IMR-90 (cell line): ENCODE data around the gene SLC2A14. TPM values are rescaled to one million over a fixed set of nuclear protein-coding genes. Genes with fewer than 3 reads are reported as not detected.

Experiments used
- ATAC-seq: fragments of 200-7000 bp; cut with Tn5 transposase; 2 replicates; pipeline ENCODE4 v1.9.1; 2020; ENCODE audit warnings: low read depth, mild to moderate bottlenecking, moderate library complexity
- BruUV-seq: library from RNA; stranded (reverse); fragments of 400-500 nt; replicated peaks from 2 replicates; lab custom pipeline; 2021; lab: Mats Ljungman, UMichigan
- CTCF ChIA-PET: fragments of 300-600 bp; formaldehyde crosslinking; extraction: SDS; loops from one replicate; lab custom pipeline; 2021; ENCODE audit warnings: antibody characterized with exemption; lab: Yijun Ruan, JAX
- POLR2A ChIA-PET: fragments of 300-600 bp; sonication (Branson Sonifier 250); formaldehyde crosslinking; loops from one replicate; lab custom pipeline; 2022; ENCODE audit warnings: antibody characterized with exemption; ENCODE audit not compliant: unreplicated experiment; lab: Charles Lee
- DNase-seq: peaks from one replicate; pipeline ENCODE4 v3.0.0; 2013
- H2AFZ ChIP-seq: replicated peaks from 2 replicates; pipeline ENCODE3; 2013; ENCODE audit warnings: low read length, mild to moderate bottlenecking; ENCODE audit not compliant: poor library complexity
- H2AK5ac ChIP-seq: 2 replicates; pipeline ENCODE4 v1.6.1; 2013; ENCODE audit warnings: low read depth, low read length, inconsistent platforms
- H2AK9ac ChIP-seq: replicated peaks from 2 replicates; pipeline ENCODE3; 2013; ENCODE audit warnings: mild to moderate bottlenecking, low read depth, low read length, moderate library complexity; ENCODE audit not compliant: poor library complexity
- H2BK120ac ChIP-seq: 2 replicates; pipeline ENCODE4 v1.6.1; 2013; ENCODE audit warnings: low read depth, low read length, inconsistent platforms
- H2BK15ac ChIP-seq: 3 replicates; pipeline ENCODE4 v1.6.1; 2013; ENCODE audit warnings: low read depth, low read length, inconsistent platforms
- H2BK20ac ChIP-seq: 2 replicates; pipeline ENCODE4 v1.6.1; 2013; ENCODE audit warnings: low read depth, mild to moderate bottlenecking, inconsistent platforms, low read length, moderate library complexity
- H2BK5ac ChIP-seq: 2 replicates; pipeline ENCODE4 v1.6.1; 2013; ENCODE audit warnings: mild to moderate bottlenecking, low read depth, low read length, inconsistent platforms; ENCODE audit not compliant: poor library complexity, severe bottlenecking
- H3K14ac ChIP-seq: replicated peaks from 2 replicates; pipeline ENCODE4 v1.6.1; 2013; ENCODE audit warnings: low read depth, low read length, inconsistent platforms
- H3K18ac ChIP-seq: 2 replicates; pipeline ENCODE4 v1.6.1; 2013; ENCODE audit warnings: low read depth, low read length, control low read depth
- H3K23ac ChIP-seq: 2 replicates; pipeline ENCODE4 v1.6.1; 2013; ENCODE audit warnings: low read depth, low read length, inconsistent platforms
- H3K27ac ChIP-seq: 2 replicates; pipeline ENCODE4 v1.5.1; 2013; ENCODE audit warnings: mild to moderate bottlenecking, control low read depth, low read length; ENCODE audit not compliant: insufficient read depth
- H3K27me3 ChIP-seq: 2 replicates; pipeline ENCODE4 v1.6.1; 2013; ENCODE audit warnings: low read length; ENCODE audit not compliant: control insufficient read depth, insufficient read depth
- H3K36me3 ChIP-seq: 2 replicates; pipeline ENCODE4 v1.6.1; 2013; ENCODE audit warnings: low read length, mixed read lengths; ENCODE audit not compliant: control insufficient read depth, insufficient read depth
- H3K4ac ChIP-seq: 2 replicates; pipeline ENCODE4 v1.6.1; 2013; ENCODE audit warnings: low read depth, low read length, inconsistent platforms
- H3K4me1 ChIP-seq: 2 replicates; pipeline ENCODE4 v1.6.1; 2013; ENCODE audit warnings: low read length, mixed read lengths; ENCODE audit not compliant: control insufficient read depth, insufficient read depth
- H3K4me2 ChIP-seq: 2 replicates; pipeline ENCODE4 v1.6.1; 2013; ENCODE audit warnings: low read depth, mild to moderate bottlenecking, control low read depth, low read length, moderate library complexity
- H3K4me3 ChIP-seq: 2 replicates; pipeline ENCODE4 v1.5.1; 2013; ENCODE audit warnings: low read depth, mild to moderate bottlenecking, control low read depth, low read length, moderate library complexity; ENCODE audit not compliant: insufficient read depth
- H3K56ac ChIP-seq: 2 replicates; pipeline ENCODE4 v1.6.1; 2013; ENCODE audit warnings: low read length, inconsistent platforms; ENCODE audit not compliant: insufficient read depth; ENCODE audit errors: extremely low read depth
- H3K79me1 ChIP-seq, 2 experiments: 2 replicates each; pipeline ENCODE4 v1.6.1; 2013; ENCODE audit warnings: low read length in 2 of 2, inconsistent platforms in 1 of 2, low read depth in 1 of 2
- H3K9ac ChIP-seq: 2 replicates; pipeline ENCODE4 v1.6.1; 2013; ENCODE audit warnings: low read depth, low read length, control low read depth
- H3K9me1 ChIP-seq: 2 replicates; pipeline ENCODE4 v1.6.1; 2013; ENCODE audit warnings: low read length, inconsistent platforms; ENCODE audit not compliant: insufficient read depth
- H3K9me3 ChIP-seq: 2 replicates; pipeline ENCODE4 v1.6.1; 2013; ENCODE audit warnings: low read length; ENCODE audit not compliant: control insufficient read depth, insufficient read depth
- H4K20me1 ChIP-seq: 2 replicates; pipeline ENCODE4 v1.6.1; 2013; ENCODE audit warnings: low read length, inconsistent platforms; ENCODE audit not compliant: insufficient read depth
- H4K5ac ChIP-seq: 2 replicates; pipeline ENCODE4 v1.6.1; 2013; ENCODE audit warnings: mild to moderate bottlenecking, low read depth, low read length, control low read depth
- H4K8ac ChIP-seq, 2 experiments: 2 replicates each; pipeline ENCODE4 v1.6.1; 2013; ENCODE audit warnings: low read depth in 2 of 2, low read length in 2 of 2, control low read depth in 1 of 2, inconsistent platforms in 1 of 2
- H4K91ac ChIP-seq: 2 replicates; pipeline ENCODE4 v1.6.1; 2013; ENCODE audit warnings: low read depth, low read length, inconsistent platforms; ENCODE audit not compliant: insufficient read depth
- BHLHE40 ChIP-seq: fragments of 150-350 bp; IDR thresholded peaks from 2 replicates; pipeline ENCODE4 v1.6.1; 2016; ENCODE audit warnings: mild to moderate bottlenecking, low read depth, low read length
- WGBS, 2 experiments: methylation state at CpG; one replicate each; pipeline versions ENCODE4 v1.1.5 to v1.1.7; 2013; ENCODE audit warnings: missing lambda C conversion rate in 2 of 2; ENCODE audit not compliant: insufficient read length in 1 of 2; ENCODE audit errors: extremely low coverage in 2 of 2; 5-methylcytosine and 5-hydroxymethylcytosine counted together
- dilution Hi-C: fragments of 300-500 bp; cut with HindIII; formaldehyde crosslinking; loops from one replicate; pipeline ENCODE4 v1.14.3; 2018; ENCODE audit warnings: low sequenced_read_pairs; ENCODE audit not compliant: unreplicated experiment
- in situ Hi-C: fragments of 300-500 bp; cut with MboI; formaldehyde crosslinking; loops from 3 replicates; pipeline ENCODE4 v1.14.3; 2019; ENCODE audit warnings: low sequenced_read_pairs, inconsistent platforms, mixed read lengths
- intact Hi-C: fragments of 100-400 bp; cut with micrococcal nuclease; formaldehyde crosslinking; loops from 2 replicates; pipeline ENCODE4 v1.10.0; 2022
- polyA plus RNA-seq, 3 experiments: library from polyadenylated mRNA; depleted of rRNA; stranded (reverse); fragments of >200 nt; gene quantifications; 2 replicates each; pipeline ENCODE4 v1.2.3, GENCODE V29; 2012; ENCODE audit warnings: low replicate concordance in 1 of 3
- total RNA-seq: library from RNA; depleted of rRNA; stranded (reverse); fragments of >200 nt; gene quantifications from 2 replicates; pipeline ENCODE4 v1.2.3, GENCODE V29; 2012

SLC2A14 gene
- total and polyA plus RNA-seq, 2 of the 4 experiments (the other 2 are of a cell fraction): 0.05 TPM; not detected in 1

DNA sequence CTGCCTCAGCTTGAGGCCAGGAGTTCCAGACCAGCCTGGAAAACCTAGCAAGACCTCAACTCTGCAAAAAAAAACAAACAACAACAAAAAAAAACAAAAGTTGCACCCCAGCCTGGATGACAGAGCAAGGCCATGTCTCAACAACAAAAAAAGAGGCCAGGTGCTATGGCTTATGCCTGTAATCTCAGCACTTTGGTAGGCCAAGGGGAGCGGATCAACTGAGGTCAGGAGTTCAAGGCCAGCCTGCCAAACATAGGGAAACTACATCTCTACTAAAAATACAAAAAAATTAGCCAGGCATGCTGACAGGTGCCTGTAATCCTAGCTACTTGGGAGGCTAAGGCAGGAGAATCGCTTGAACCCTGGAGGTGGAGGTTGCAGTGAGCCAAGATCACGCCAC lies 6.5 kb upstream of the SLC2A14 start:
- H3K27me3 ChIP-seq: no peaks in the 10 kb centered on the region
- intact Hi-C loops: no loop called here
- H3K4me3 ChIP-seq: no peak overlapping the region

More for the DNA sequence above, 6.5 kb upstream of the SLC2A14 start:
- no peak overlapping the region for H2BK20ac ChIP-seq
- DNase-seq (no peak), ATAC-seq (no peak)
- H2AK5ac ChIP-seq: no peak overlapping the region
- TF ChIP-seq BHLHE40: no peak
- no peak overlapping the region for H2BK15ac ChIP-seq
- no peak overlapping the region for H3K9ac ChIP-seq
- BruUV-seq: no TSS peak
- H3K23ac ChIP-seq: no peak overlapping the region
- no peak overlapping the region for H2AK9ac ChIP-seq
- H2AFZ ChIP-seq: no peak overlapping the region
- in situ Hi-C loops: no loop called here
- no peaks in the 10 kb centered on the region for H4K20me1 ChIP-seq
- dilution Hi-C loops: no loop called here
- H4K91ac ChIP-seq: no peak overlapping the region
- no peaks in the 10 kb centered on the region for H3K4me1 ChIP-seq
- no peak overlapping the region for H3K56ac ChIP-seq
- H4K5ac ChIP-seq: no peak overlapping the region
- no CpG with 5 or more reads among the region's 3 CpGs for WGBS, 2 experiments
- no peak overlapping the region for H3K4ac ChIP-seq
- no peak overlapping the region for H3K14ac ChIP-seq
- CTCF ChIA-PET: no interaction called here
- no peaks in the 10 kb centered on the region for H3K9me3 ChIP-seq
- H3K18ac ChIP-seq: no peak overlapping the region
- H2BK120ac ChIP-seq: no peak overlapping the region
- no peaks in the 10 kb centered on the region for H3K9me1 ChIP-seq
- POLR2A ChIA-PET: no interaction called here
- no peak overlapping the region for H2BK5ac ChIP-seq
- no peak overlapping the region for H3K4me2 ChIP-seq
- no peaks in the 10 kb centered on the region for H3K36me3 ChIP-seq
- no peak overlapping the region for H4K8ac ChIP-seq
- H3K27ac ChIP-seq: no peak overlapping the region
- H3K79me1 ChIP-seq: no peaks in the 10 kb centered on the region
